ENCODE data around the gene EIF4B.

EIF4B gene, protein sequence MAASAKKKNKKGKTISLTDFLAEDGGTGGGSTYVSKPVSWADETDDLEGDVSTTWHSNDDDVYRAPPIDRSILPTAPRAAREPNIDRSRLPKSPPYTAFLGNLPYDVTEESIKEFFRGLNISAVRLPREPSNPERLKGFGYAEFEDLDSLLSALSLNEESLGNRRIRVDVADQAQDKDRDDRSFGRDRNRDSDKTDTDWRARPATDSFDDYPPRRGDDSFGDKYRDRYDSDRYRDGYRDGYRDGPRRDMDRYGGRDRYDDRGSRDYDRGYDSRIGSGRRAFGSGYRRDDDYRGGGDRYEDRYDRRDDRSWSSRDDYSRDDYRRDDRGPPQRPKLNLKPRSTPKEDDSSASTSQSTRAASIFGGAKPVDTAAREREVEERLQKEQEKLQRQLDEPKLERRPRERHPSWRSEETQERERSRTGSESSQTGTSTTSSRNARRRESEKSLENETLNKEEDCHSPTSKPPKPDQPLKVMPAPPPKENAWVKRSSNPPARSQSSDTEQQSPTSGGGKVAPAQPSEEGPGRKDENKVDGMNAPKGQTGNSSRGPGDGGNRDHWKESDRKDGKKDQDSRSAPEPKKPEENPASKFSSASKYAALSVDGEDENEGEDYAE

DNA sequence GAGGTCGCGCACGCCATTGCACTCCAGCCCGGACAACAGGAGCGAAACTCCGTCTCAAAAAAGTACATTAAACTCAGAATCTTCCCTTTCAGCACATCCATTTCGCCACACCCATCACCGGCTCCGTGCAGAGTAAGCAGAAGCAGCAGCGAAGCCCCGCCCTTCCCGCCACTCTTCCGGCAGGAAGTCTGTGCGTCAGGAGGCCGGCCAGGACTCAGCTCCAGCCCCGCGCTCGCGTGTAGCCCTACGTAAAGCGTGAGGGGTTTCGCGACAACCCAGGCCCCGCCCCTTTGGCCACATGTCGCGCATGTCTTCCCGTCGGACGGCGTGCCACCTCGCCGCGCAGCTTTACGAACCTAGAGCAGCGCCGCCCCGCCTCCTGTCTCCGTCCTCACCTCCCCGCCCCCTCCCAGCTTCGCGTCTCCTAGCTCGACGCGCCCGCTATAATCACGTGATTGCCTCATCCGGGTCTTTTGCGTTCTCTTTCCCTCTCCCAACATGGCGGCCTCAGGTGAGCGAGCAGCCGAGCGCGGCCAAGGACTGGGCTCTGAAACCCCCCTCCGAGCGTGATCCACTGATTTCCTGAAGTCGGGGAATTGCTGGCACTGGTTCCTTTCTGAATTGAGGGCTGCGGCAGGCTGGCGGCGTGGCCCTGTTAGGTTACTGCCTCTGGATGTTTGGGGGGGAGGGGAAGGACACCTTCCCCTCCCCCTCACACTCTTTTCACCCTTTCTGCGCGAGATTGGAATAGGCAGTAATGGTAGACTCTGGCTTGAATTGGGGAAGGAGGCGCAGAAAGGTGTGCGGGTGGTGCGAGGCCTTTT lies at the start of gene EIF4B:
EIF4B (plus strand) TSS at position 471 of the 824 bp plus-strand sequence; CDS start at position 499, 28 bp downstream.
- TF ChIP-seq, protein P1, sequence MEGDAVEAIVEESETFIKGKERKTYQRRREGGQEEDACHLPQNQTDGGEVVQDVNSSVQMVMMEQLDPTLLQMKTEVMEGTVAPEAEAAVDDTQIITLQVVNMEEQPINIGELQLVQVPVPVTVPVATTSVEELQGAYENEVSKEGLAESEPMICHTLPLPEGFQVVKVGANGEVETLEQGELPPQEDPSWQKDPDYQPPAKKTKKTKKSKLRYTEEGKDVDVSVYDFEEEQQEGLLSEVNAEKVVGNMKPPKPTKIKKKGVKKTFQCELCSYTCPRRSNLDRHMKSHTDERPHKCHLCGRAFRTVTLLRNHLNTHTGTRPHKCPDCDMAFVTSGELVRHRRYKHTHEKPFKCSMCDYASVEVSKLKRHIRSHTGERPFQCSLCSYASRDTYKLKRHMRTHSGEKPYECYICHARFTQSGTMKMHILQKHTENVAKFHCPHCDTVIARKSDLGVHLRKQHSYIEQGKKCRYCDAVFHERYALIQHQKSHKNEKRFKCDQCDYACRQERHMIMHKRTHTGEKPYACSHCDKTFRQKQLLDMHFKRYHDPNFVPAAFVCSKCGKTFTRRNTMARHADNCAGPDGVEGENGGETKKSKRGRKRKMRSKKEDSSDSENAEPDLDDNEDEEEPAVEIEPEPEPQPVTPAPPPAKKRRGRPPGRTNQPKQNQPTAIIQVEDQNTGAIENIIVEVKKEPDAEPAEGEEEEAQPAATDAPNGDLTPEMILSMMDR (IDR thresholded peaks at IDR 0.05; ENCODE audit: insufficient read depth, missing control alignments): no peak
- DNase-seq (ENCODE audit: insufficient read length, low spot score): peak; percentile 79
- FAIRE-seq: no peak

DNA sequence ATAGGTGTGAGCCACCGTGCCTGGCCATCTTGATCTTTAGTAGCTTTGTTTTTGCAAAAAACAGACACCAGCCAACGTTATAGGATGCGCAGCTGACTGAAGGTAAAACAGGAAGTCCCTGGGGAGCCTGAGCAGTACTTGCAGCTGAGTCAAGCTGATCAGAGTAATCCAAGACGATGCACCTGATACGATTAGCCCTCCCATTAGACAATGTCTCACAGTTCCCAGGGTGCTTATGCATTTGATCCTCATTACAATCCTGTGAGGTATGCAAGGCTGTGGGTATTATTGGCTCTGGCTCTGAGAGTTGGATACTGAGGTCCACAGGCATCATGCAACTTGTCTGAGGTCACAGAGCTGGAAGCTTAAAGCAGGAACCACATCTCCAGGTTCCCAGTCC lies 49.3 kb upstream of the EIF4B start:
- TF ChIP-seq, protein P1 (IDR thresholded peaks at IDR 0.05; ENCODE audit: insufficient read depth, missing control alignments): no peak
- FAIRE-seq (no peak), DNase-seq (ENCODE audit: insufficient read length, low spot score) (peak; percentile 73)

DNA sequence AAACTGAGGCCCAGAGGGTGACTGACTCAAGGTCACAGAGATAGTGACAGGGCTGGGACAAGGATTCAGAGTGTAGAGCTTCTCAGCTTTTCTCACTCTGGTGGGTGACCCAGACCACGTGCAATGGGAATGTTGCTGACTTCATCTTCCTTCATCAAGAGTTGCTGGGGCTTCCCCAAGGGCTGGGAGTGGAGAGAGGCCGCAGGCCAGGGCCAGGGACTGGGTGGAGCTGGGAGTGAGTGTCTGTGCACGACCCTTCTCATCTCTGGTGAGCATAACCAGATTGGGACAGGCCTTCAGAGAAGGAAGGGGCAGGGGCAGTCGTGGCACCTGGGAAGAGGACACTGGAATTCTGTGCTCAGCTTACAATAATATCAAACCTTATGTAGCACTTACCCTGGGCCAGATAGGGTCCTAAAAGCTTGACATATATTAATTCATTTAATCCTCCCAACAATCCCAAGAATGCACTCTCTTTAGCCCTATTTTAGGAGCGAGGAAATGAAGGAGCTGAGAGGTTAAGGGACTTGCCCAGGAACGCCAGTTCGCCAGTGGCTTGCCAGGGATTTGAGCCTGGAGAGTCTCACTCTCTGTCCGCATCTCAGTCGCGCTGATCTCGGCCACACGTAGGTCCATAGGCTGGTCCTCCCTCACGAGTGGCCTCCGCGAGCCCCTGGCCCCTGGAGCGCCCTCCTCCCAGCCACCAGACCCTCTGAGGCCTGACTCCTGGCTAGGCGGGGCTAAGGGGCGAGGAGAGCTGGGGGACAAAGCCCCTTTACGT lies 41.5 kb upstream of the EIF4B start:
- FAIRE-seq (no peak), DNase-seq (ENCODE audit: insufficient read length, low spot score) (no peak)
- TF ChIP-seq, protein P1 (IDR thresholded peaks at IDR 0.05; ENCODE audit: insufficient read depth, missing control alignments): no peak

GRCh38 chr12:52965337-52965731 lies 40.9 kb upstream of the EIF4B start:
- FAIRE-seq (no peak), DNase-seq (ENCODE audit: insufficient read length, low spot score) (no peak)

DNA sequence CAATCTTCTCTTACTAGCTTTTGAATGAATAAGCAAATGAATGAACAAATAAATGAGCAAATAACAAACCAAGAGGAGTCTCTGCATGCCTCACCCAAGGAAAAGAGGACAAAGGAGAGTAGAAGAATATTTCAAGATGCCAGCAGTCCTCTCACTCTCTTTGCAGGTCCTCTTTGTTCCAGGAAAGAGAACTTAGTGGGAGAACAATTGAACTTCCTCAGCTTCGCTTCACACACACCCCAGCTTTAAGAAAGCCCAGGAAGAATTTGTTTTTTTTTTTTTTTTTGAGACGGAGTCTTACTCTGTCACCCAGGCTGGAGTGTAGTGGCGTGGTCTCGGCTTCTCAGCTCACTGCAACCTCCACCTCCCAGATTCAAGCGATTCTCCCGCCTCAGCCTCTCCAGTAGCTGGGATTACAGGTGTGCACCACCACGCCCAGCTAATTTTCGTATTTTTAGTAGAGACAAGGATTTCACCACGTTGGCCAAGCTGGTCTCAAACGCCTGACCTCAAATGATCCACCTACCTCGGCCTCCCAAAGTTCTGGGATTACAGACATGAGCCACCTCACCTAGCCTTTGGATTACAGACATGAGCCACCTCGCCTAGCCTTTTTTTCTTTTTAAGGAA lies 37.0 kb upstream of the EIF4B start:
- DNase-seq (ENCODE audit: insufficient read length, low spot score): no peak
- TF ChIP-seq, protein P1 (IDR thresholded peaks at IDR 0.05; ENCODE audit: insufficient read depth, missing control alignments): no peak
- no peak for FAIRE-seq

More at GRCh38 chr12:52965337-52965731, 40.9 kb upstream of the EIF4B start:
- TF ChIP-seq, protein P1 (IDR thresholded peaks at IDR 0.05; ENCODE audit: insufficient read depth, missing control alignments): no peak

Data from D721Med (cell line).